ENCODE results near the gene INS. TPM values are rescaled to one million over a fixed set of nuclear protein-coding genes. Genes with fewer than 3 reads are reported as not detected.

Gene INS
- total RNA-seq, 4 donors from 2014 or later: not detected

DNA sequence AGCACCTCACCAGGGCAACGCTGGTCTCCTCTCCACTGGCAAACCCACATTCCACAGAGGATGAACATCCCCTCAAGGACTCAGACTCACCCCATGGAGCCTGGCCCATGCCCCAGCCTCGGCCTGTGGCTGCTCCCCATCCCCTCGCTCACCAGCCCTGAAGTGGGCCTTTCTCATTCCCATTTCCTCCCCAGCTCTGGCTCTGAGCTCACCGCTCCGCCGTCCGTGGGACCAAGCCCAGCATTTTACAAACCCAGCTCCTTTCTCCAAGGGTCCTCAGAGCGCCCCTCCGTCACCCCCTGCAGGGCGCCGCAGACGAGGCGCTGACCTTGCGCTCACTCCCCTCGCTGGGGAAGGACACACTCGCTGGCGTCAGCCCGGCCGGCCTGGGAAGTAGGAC, 15.0 kb downstream of the INS start:
- Histone ChIP-seq H3K4me1 (peaks cover 0 to 8% (median 6%) of the 10 kb centered on the region in 4 donors), H3K4me3 (no peak overlapping the region), H3K27me3 (peaks cover 100% of the 10 kb centered on the region), H3K36me3 (no peaks in the 10 kb centered on the region), H3K27ac (no peak overlapping the region), H3K9me3 (no peaks in the 10 kb centered on the region)
- DNase-seq: no peak
- intact Hi-C loops (cut with DNase I; ENCODE audit: low total_unique reads) (no loop called here), in situ Hi-C loops (cut with MboI; ENCODE audit: low pct_ligation_motif_present in 1 of 4, low pct_unique_long_range_greater_than_20kb in 1 of 4, low sequenced_read_pairs in 3 of 4) (no loop called here)
- TF ChIP-seq POLR2A (IDR thresholded peaks at IDR 0.05) (no peak), CTCF (IDR thresholded peaks at IDR 0.05) (no peak), POLR2AphosphoS5 (IDR thresholded peaks at IDR 0.05) (no peak), EP300 (IDR thresholded peaks at IDR 0.05; ENCODE audit: low read depth) (no peak)
- WGBS, 2 donors (ENCODE audit: low coverage in 1 of 2): 60% methylated on average over 19 of the region's 19 CpGs; no CpG with 5 or more reads in 1 of the 2 donors

- no peak overlapping the region for H3K27ac ChIP-seq
- H3K4me3 ChIP-seq: no peak overlapping the region
- H3K27me3 ChIP-seq: peaks cover 100% of the 10 kb centered on the region
- H3K9me3 ChIP-seq: no peaks in the 10 kb centered on the region
- TF ChIP-seq POLR2AphosphoS5 (IDR thresholded peaks at IDR 0.05) (no peak), EP300 (IDR thresholded peaks at IDR 0.05; ENCODE audit: low read depth) (no peak), CTCF (IDR thresholded peaks at IDR 0.05) (no peak), POLR2A (IDR thresholded peaks at IDR 0.05) (no peak)
- H3K36me3 ChIP-seq: no peaks in the 10 kb centered on the region
- 19 to 20% methylated on average over 1 to 18 of the region's 18 CpGs for WGBS, 2 donors (ENCODE audit: low coverage in 1 of 2)
- no peak for DNase-seq
- in situ Hi-C loops (cut with MboI; ENCODE audit: low pct_ligation_motif_present in 1 of 4, low pct_unique_long_range_greater_than_20kb in 1 of 4, low sequenced_read_pairs in 3 of 4): no loop called here
- peaks cover 0 to 15% (median 9%) of the 10 kb centered on the region in 4 donors for H3K4me1 ChIP-seq
- intact Hi-C loops (cut with DNase I; ENCODE audit: low total_unique reads): no loop called here
These were observed 16.3 kb downstream of the INS start for GRCh38 chr11:2144544-2145248.

DNA sequence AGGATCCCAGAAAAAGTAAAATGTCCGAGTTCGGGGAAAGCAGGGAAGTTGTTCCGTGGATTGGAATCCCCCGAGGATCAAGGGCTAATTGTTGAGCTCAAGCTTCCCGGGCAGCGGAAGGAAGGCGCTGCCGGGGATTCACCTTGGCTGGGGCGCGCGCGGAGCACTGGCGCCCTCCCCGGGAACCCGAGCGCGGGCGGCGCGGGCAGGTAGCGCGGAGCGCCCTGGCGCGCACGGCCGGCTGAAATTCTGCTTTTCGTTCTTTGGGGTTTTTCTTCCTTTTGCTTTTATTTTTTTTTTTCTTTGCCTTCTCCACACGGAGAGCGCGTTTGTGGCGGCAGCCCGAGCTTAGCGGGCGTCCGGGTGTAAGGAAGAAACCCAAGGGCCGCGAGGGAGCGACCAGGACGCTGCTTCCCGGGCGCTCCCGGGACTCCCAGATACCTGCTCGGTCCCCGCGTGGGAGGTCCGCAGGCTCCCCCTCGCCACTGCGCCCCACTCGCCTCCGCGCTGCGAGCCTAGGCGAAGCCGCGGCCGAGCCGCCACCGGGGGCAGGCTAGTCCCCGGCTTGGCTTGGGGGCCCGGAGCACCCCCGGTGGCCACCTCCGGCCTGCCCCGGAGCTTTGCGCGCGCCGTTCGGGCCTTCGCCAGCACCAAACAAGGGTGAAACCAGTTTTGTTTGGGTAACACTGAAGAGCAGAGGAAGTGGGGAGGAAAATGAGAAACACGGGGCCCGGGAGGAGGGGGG, 17.0 kb downstream of the INS start:
- in situ Hi-C loops (cut with MboI; ENCODE audit: low pct_ligation_motif_present in 1 of 4, low pct_unique_long_range_greater_than_20kb in 1 of 4, low sequenced_read_pairs in 3 of 4) (no loop called here), intact Hi-C loops (cut with DNase I; ENCODE audit: low total_unique reads) (no loop called here)
- no peak for DNase-seq
- Histone ChIP-seq H3K4me3 (no peak overlapping the region), H3K27ac (no peak overlapping the region), H3K9me3 (no peaks in the 10 kb centered on the region), H3K27me3 (peaks cover 99% of the 10 kb centered on the region), H3K36me3 (no peaks in the 10 kb centered on the region), H3K4me1 (peaks cover 0 to 19% (median 10%) of the 10 kb centered on the region in 4 donors)
- no peak for TF ChIP-seq EP300 (IDR thresholded peaks at IDR 0.05; ENCODE audit: low read depth)
- no peak for TF ChIP-seq POLR2A (IDR thresholded peaks at IDR 0.05)
- TF ChIP-seq CTCF (IDR thresholded peaks at IDR 0.05): no peak
- TF ChIP-seq POLR2AphosphoS5 (IDR thresholded peaks at IDR 0.05): no peak
- WGBS, 2 donors (ENCODE audit: low coverage in 1 of 2): 0 to 2% methylated on average over 6 to 64 of the region's 72 CpGs

GRCh38 chr11:2143477-2143798, 17.6 kb downstream of the INS start:
- Histone ChIP-seq H3K36me3 (no peaks in the 10 kb centered on the region), H3K4me3 (no peak overlapping the region), H3K27ac (no peak overlapping the region), H3K27me3 (peaks cover 99% of the 10 kb centered on the region), H3K9me3 (no peaks in the 10 kb centered on the region), H3K4me1 (peaks cover 0 to 24% (median 12%) of the 10 kb centered on the region in 4 donors)
- in situ Hi-C loops (cut with MboI; ENCODE audit: low pct_ligation_motif_present in 1 of 4, low pct_unique_long_range_greater_than_20kb in 1 of 4, low sequenced_read_pairs in 3 of 4): no loop called here
- 10 to 11% methylated on average over 6 to 12 of the region's 12 CpGs for WGBS, 2 donors (ENCODE audit: low coverage in 1 of 2)
- intact Hi-C loops (cut with DNase I; ENCODE audit: low total_unique reads): no loop called here
- TF ChIP-seq CTCF (IDR thresholded peaks at IDR 0.05) (no peak), POLR2AphosphoS5 (IDR thresholded peaks at IDR 0.05) (no peak), EP300 (IDR thresholded peaks at IDR 0.05; ENCODE audit: low read depth) (no peak), POLR2A (IDR thresholded peaks at IDR 0.05) (no peak)
- no peak for DNase-seq

All from transverse colon (tissue), 4 donors.